Activated CD4-positive, CD25-positive, alpha-beta regulatory T cell treated with anti-CD3 and anti-CD28 coated beads, Interleukin-2, amount 50 U/mL, for 72 hours (primary cell): ENCODE data around the gene GTF3C4.

Source experiments
- DNase-seq: peaks from one replicate; pipeline ENCODE4 v3.0.0; 2021

Gene GTF3C4

GRCh38 chr9:132670457-132671391 lies at the start of gene GTF3C4:
Gene GTF3C4, plus strand, starts transcription at chr9:132670464. Its CDS starts 135 bp downstream, at chr9:132670599.
- peak; percentile 58 for DNase-seq

- DNase-seq: no peak
Measured at GRCh38 chr9:132622159-132622558, 48.1 kb upstream of the GTF3C4 start.

- no peak for DNase-seq
Measured at GRCh38 chr9:132626285-132626684, 44.0 kb upstream of the GTF3C4 start.

- no peak for DNase-seq
Measured at GRCh38 chr9:132627106-132627505, 43.2 kb upstream of the GTF3C4 start.

GRCh38 chr9:132627594-132627993 lies 42.7 kb upstream of the GTF3C4 start:
- DNase-seq: no peak

GRCh38 chr9:132628746-132629145 lies 41.5 kb upstream of the GTF3C4 start:
- no peak for DNase-seq

- DNase-seq: no peak
Measured at GRCh38 chr9:132630116-132630515, 40.1 kb upstream of the GTF3C4 start.

- DNase-seq: no peak
Measured at GRCh38 chr9:132630811-132631210, 39.5 kb upstream of the GTF3C4 start.

- DNase-seq: no peak
Measured at GRCh38 chr9:132631280-132631679, 39.0 kb upstream of the GTF3C4 start.

GRCh38 chr9:132631685-132632084 lies 38.6 kb upstream of the GTF3C4 start:
- no peak for DNase-seq

GRCh38 chr9:132632413-132633129 lies 37.7 kb upstream of the GTF3C4 start:
- DNase-seq: no peak

- no peak for DNase-seq
Measured at GRCh38 chr9:132634327-132634726, 35.9 kb upstream of the GTF3C4 start.

- no peak for DNase-seq
Measured at GRCh38 chr9:132637351-132637750, 32.9 kb upstream of the GTF3C4 start.

- DNase-seq: no peak
Measured at GRCh38 chr9:132637801-132638200, 32.5 kb upstream of the GTF3C4 start.

- no peak for DNase-seq
Measured at GRCh38 chr9:132638240-132638639, 32.0 kb upstream of the GTF3C4 start.

GRCh38 chr9:132639322-132639721 lies 30.9 kb upstream of the GTF3C4 start:
- DNase-seq: no peak

GRCh38 chr9:132641216-132641615 lies 29.0 kb upstream of the GTF3C4 start:
- DNase-seq: no peak

GRCh38 chr9:132644251-132644650 lies 26.0 kb upstream of the GTF3C4 start:
- no peak for DNase-seq

GRCh38 chr9:132645306-132645705 lies 25.0 kb upstream of the GTF3C4 start:
- DNase-seq: no peak

- no peak for DNase-seq
Measured at GRCh38 chr9:132645711-132646110, 24.6 kb upstream of the GTF3C4 start.

- DNase-seq: no peak
Measured at GRCh38 chr9:132646726-132647125, 23.5 kb upstream of the GTF3C4 start.

GRCh38 chr9:132647355-132647754 lies 22.9 kb upstream of the GTF3C4 start:
- DNase-seq: no peak

- DNase-seq: no peak
Measured at GRCh38 chr9:132647806-132648205, 22.5 kb upstream of the GTF3C4 start.

- DNase-seq: no peak
Measured at GRCh38 chr9:132648283-132648682, 22.0 kb upstream of the GTF3C4 start.
